Right ventricle myocardium superior (tissue), 1 donor: ENCODE data around the gene RIOK3. TPM values are rescaled to one million over a fixed set of nuclear protein-coding genes. Genes with fewer than 3 reads are reported as not detected.

ENCODE experiments used
- ATAC-seq: fragments of 200-7000 bp; cut with Tn5 transposase; one replicate; pipeline ENCODE4 v1.9.1; 2020; ENCODE audit warnings: mild to moderate bottlenecking; ENCODE audit not compliant: poor library complexity
- DNase-seq: peaks from one replicate; pipeline ENCODE4 v3.0.0-alpha.2; 2020
- intact Hi-C: fragments of 100-400 bp; cut with DNase I; formaldehyde crosslinking; loops from one replicate; pipeline ENCODE4 v1.11.2; 2022
- total RNA-seq: library from RNA; stranded (reverse); fragmentation: NEBNext Ultra II Directional; extraction: Animal tissue kit (Norgen Biotek cat#: 25700); gene quantifications from one replicate; pipeline ENCODE4 v1.2.1, GENCODE V29; 2021
- donor health status: DM: no; HTN: yes; CAD: no; lungs with severe emphysema.

RIOK3 gene
- total RNA-seq, 1 donor from 2014 or later, result 51.5 TPM

- DNase-seq (no peak), ATAC-seq (no peak)
- intact Hi-C loops, result loop anchor here (5.0 to 10.0 kb wide), 2 partner anchors 68 to 185 kb away; partner anchors contain the start of gene NPC1
Observed at GRCh38 chr18:23519734-23520133, 66.6 kb downstream of the RIOK3 start.

GRCh38 chr18:23521271-23521670 is 68.2 kb downstream of the RIOK3 start:
- intact Hi-C loops, result loop anchor here (10.0 kb wide), 1 partner anchor 184 kb away; no protein-coding TSS in a partner anchor
- DNase-seq (no peak), ATAC-seq (no peak)

GRCh38 chr18:23521907-23522306 is 68.8 kb downstream of the RIOK3 start:
- DNase-seq (no peak), ATAC-seq (no peak)
- intact Hi-C loops, result loop anchor here (10.0 kb wide), 1 partner anchor 183 kb away; no protein-coding TSS in a partner anchor

- intact Hi-C loops, result loop anchor here (10.0 kb wide), 1 partner anchor 181 kb away; no protein-coding TSS in a partner anchor
- DNase-seq, result no peak
- ATAC-seq, result no peak
Observed at GRCh38 chr18:23523429-23524212, 70.5 kb downstream of the RIOK3 start.

GRCh38 chr18:23524213-23524707 is 71.2 kb downstream of the RIOK3 start:
- intact Hi-C loops, result loop anchor here (10.0 kb wide), 1 partner anchor 181 kb away; no protein-coding TSS in a partner anchor
- DNase-seq (no peak), ATAC-seq (no peak)

GRCh38 chr18:23526501-23527063 is 73.5 kb downstream of the RIOK3 start:
- no peak for DNase-seq
- ATAC-seq, result no peak
- intact Hi-C loops, result loop anchor here (10.0 kb wide), 1 partner anchor 178 kb away; no protein-coding TSS in a partner anchor

GRCh38 chr18:23528580-23529472 is 75.7 kb downstream of the RIOK3 start:
- peak; percentile 74 for DNase-seq
- ATAC-seq, result peak; percentile 74
- intact Hi-C loops, result loop anchor here (10.0 kb wide), 1 partner anchor 176 kb away; no protein-coding TSS in a partner anchor

- DNase-seq (no peak), ATAC-seq (no peak)
- intact Hi-C loops, result loop anchor here (10.0 kb wide), 1 partner anchor 175 kb away; no protein-coding TSS in a partner anchor
Observed at GRCh38 chr18:23529604-23530003, 76.5 kb downstream of the RIOK3 start.

- intact Hi-C loops, result no loop called here
- DNase-seq (no peak), ATAC-seq (no peak)
Observed at GRCh38 chr18:23530195-23530594, 77.1 kb downstream of the RIOK3 start.

GRCh38 chr18:23531912-23532311 is 78.8 kb downstream of the RIOK3 start:
- ATAC-seq, result no peak
- intact Hi-C loops, result no loop called here
- DNase-seq, result no peak

Other genes starting within 250 kb of the RIOK3 start
- 13.9 TPM for gene RMC1, start 50.2 kb downstream of the RIOK3 start, total RNA-seq
- 9.8 TPM for gene NPC1, start 133.2 kb downstream of the RIOK3 start, total RNA-seq
- 7.0 TPM for gene ANKRD29, start 209.6 kb downstream of the RIOK3 start, total RNA-seq
- gene LAMA3, start 236.2 kb downstream of the RIOK3 start, total RNA-seq, result 3.3 TPM